Hepatocyte (in vitro differentiated cells): Measurements from ENCODE around the gene HIGD1A. TPM values are rescaled to one million over a fixed set of nuclear protein-coding genes. Genes with fewer than 3 reads are reported as not detected.

Experiments
- DNase-seq: peaks from one replicate; pipeline ENCODE4 v3.0.0-alpha.2; 2016; ENCODE audit warnings: low spot score
- H2AFZ ChIP-seq: fragments of 200-600 bp; sonication (generic); 2 replicates; pipeline ENCODE4 v1.6.0; 2016; ENCODE audit warnings: antibody characterized with exemption, mild to moderate bottlenecking
- H3K27ac ChIP-seq: fragments of 200-600 bp; sonication (generic); 2 replicates; pipeline ENCODE4 v1.5.1; 2016; ENCODE audit warnings: mild to moderate bottlenecking
- H3K27me3 ChIP-seq: fragments of 200-600 bp; sonication (generic); 2 replicates; pipeline ENCODE4 v1.6.1; 2016
- H3K36me3 ChIP-seq: fragments of 200-600 bp; sonication (generic); replicated peaks from 2 replicates; pipeline ENCODE4 v1.5.1; 2016; ENCODE audit warnings: low read depth; ENCODE audit not compliant: insufficient read depth
- H3K4me1 ChIP-seq: fragments of 200-600 bp; sonication (generic); 2 replicates; pipeline ENCODE4 v1.5.1; 2016; ENCODE audit warnings: mild to moderate bottlenecking, moderate library complexity; ENCODE audit not compliant: insufficient read depth
- H3K4me2 ChIP-seq: fragments of 200-600 bp; sonication (generic); 2 replicates; pipeline ENCODE4 v1.6.0; 2016
- H3K4me3 ChIP-seq: fragments of 200-600 bp; sonication (generic); 2 replicates; pipeline ENCODE4 v1.5.1; 2016; ENCODE audit warnings: mild to moderate bottlenecking
- H3K79me2 ChIP-seq: fragments of 200-600 bp; sonication (generic); 2 replicates; pipeline ENCODE4 v1.6.0; 2017; ENCODE audit warnings: mild to moderate bottlenecking
- H3K9me2 ChIP-seq: fragments of 200-600 bp; sonication (generic); replicated peaks from 2 replicates; pipeline ENCODE4 v1.6.0; 2017; ENCODE audit warnings: mild to moderate bottlenecking; ENCODE audit not compliant: insufficient read depth
- H3K9me3 ChIP-seq: fragments of 200-600 bp; sonication (generic); 2 replicates; pipeline ENCODE4 v1.5.1; 2016; ENCODE audit warnings: low read depth, mild to moderate bottlenecking
- H4K20me1 ChIP-seq: fragments of 200-600 bp; sonication (generic); 2 replicates; pipeline ENCODE4 v1.6.0; 2016; ENCODE audit warnings: mild to moderate bottlenecking; ENCODE audit not compliant: insufficient read depth, poor library complexity, severe bottlenecking
- EZH2 ChIP-seq: fragments of 200-600 bp; sonication (generic); IDR thresholded peaks from 2 replicates; pipeline ENCODE4 v1.6.1; 2016; ENCODE audit warnings: antibody characterized with exemption, mild to moderate bottlenecking, borderline replicate concordance
- EZH2phosphoT487 ChIP-seq: fragments of 200-600 bp; sonication (generic); IDR thresholded peaks from one replicate; pipeline ENCODE4 v1.6.1; 2018; ENCODE audit warnings: antibody characterized with exemption, mild to moderate bottlenecking, low read depth, moderate library complexity; ENCODE audit not compliant: unreplicated experiment, severe bottlenecking
- WGBS: methylation state at CpG from one replicate; pipeline ENCODE4 v1.1.6; 2016; ENCODE audit warnings: low lambda C conversion rate; ENCODE audit errors: missing lambda C conversion rate; 5-methylcytosine and 5-hydroxymethylcytosine counted together
- polyA plus RNA-seq: library from polyadenylated mRNA; unstranded; fragments of >200 nt; fragmentation: Nextera tagmentation; extraction: Ambion mirVana; gene quantifications from 2 replicates; pipeline ENCODE4 v1.2.1, GENCODE V29; 2016
- total RNA-seq: library from RNA; depleted of rRNA; stranded (reverse); fragments of >200 nt; gene quantifications from 2 replicates; pipeline ENCODE4 v1.2.3, GENCODE V29; 2014
- TF ChIP-seq, protein P1 (sequence below): fragments of 200-600 bp; sonication (generic); IDR thresholded peaks from 2 replicates; pipeline ENCODE4 v1.5.1; 2016; ENCODE audit warnings: antibody characterized with exemption, mild to moderate bottlenecking; ENCODE audit not compliant: poor library complexity

The HIGD1A gene
- total and polyA plus RNA-seq, 2 experiments from 2014 or later: 218 to 252 TPM

DNA sequence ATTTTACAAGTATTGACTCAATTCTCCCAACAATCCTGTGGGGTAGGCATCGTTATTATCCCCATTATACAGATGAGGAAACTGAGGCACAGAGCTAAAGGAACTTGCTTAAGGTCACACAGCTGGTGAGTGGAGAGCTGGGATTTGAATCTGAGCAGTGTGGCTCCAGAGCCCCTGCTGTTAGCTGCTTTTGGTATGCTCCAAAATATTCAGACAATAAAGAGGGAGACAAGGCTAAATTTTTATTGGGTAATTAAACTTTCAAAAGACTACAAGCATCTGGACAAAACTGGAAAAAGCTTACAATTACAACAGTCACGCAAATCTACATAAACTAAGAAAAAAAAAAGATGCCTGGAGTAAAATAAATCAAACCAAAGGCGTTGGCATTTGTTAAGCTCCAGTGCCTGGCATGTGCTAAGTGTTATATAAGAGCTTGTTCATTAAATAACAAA is 59.0 kb downstream of the HIGD1A start:
- Histone ChIP-seq H3K9me2 (no peaks in the 10 kb centered on the region), H3K9me3 (no peaks in the 10 kb centered on the region), H3K36me3 (no peaks in the 10 kb centered on the region), H3K4me3 (no peak overlapping the region), H3K27me3 (no peaks in the 10 kb centered on the region), H3K27ac (peak overlapping the region; percentile 93), H3K79me2 (no peaks in the 10 kb centered on the region), H4K20me1 (no peaks in the 10 kb centered on the region), H3K4me1 (peaks cover 23% of the 10 kb centered on the region), H2AFZ (no peak overlapping the region), H3K4me2 (no peak overlapping the region)
- DNase-seq: no peak
- 73% methylated on average over 3 of the region's 3 CpGs for WGBS
- TF ChIP-seq EZH2phosphoT487 (no peak), EZH2 (no peak)
- TF ChIP-seq, protein P1, sequence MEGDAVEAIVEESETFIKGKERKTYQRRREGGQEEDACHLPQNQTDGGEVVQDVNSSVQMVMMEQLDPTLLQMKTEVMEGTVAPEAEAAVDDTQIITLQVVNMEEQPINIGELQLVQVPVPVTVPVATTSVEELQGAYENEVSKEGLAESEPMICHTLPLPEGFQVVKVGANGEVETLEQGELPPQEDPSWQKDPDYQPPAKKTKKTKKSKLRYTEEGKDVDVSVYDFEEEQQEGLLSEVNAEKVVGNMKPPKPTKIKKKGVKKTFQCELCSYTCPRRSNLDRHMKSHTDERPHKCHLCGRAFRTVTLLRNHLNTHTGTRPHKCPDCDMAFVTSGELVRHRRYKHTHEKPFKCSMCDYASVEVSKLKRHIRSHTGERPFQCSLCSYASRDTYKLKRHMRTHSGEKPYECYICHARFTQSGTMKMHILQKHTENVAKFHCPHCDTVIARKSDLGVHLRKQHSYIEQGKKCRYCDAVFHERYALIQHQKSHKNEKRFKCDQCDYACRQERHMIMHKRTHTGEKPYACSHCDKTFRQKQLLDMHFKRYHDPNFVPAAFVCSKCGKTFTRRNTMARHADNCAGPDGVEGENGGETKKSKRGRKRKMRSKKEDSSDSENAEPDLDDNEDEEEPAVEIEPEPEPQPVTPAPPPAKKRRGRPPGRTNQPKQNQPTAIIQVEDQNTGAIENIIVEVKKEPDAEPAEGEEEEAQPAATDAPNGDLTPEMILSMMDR: no peak

DNA sequence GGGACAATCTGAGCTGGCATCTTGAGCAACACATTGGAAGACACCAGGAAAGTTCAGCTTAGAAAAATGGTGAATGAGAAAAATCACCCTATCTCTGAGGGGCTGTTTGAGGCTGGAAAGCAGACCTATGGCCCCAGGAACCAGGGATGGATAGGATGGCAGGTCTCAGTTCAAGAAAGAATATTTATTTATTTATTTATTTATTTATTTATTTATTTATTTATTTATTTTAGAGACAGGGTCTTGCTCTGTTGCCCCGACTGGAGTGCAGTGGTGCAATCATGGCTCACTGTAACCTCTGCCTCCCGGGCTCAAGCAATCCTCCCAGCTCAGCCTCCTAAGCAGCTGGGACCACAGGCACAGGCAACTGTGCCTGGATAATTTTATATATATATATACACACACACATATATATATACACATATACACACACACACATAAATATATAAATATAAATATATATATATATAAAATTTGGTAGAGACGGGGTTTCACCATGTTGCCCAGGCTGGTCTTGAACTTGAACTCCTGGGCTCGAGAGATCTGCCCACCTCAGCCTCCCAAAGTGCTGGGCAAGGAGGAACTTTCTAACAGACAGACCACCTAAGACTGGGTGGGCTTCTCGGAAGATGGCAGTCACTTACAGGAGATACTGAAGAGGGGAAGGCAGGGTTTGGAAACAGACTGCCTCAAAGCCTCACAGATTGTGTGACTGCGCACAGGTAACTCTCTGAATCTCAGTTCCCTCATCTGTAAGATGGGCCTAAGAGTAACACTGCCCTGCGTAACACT is 60.9 kb downstream of the HIGD1A start:
- no peaks in the 10 kb centered on the region for H3K9me3 ChIP-seq
- H2AFZ ChIP-seq: no peak overlapping the region
- H3K36me3 ChIP-seq: no peaks in the 10 kb centered on the region
- H3K4me1 ChIP-seq: peaks cover 19% of the 10 kb centered on the region
- no peak overlapping the region for H3K4me3 ChIP-seq
- no peaks in the 10 kb centered on the region for H3K79me2 ChIP-seq
- WGBS: 92% methylated on average over 7 of the region's 7 CpGs
- H4K20me1 ChIP-seq: no peaks in the 10 kb centered on the region
- no peak overlapping the region for H3K4me2 ChIP-seq
- no peak for DNase-seq
- TF ChIP-seq, protein P1: no peak
- no peak for TF ChIP-seq EZH2
- no peak for TF ChIP-seq EZH2phosphoT487
- H3K27ac ChIP-seq: no peak overlapping the region
- no peaks in the 10 kb centered on the region for H3K9me2 ChIP-seq
- no peaks in the 10 kb centered on the region for H3K27me3 ChIP-seq

DNA sequence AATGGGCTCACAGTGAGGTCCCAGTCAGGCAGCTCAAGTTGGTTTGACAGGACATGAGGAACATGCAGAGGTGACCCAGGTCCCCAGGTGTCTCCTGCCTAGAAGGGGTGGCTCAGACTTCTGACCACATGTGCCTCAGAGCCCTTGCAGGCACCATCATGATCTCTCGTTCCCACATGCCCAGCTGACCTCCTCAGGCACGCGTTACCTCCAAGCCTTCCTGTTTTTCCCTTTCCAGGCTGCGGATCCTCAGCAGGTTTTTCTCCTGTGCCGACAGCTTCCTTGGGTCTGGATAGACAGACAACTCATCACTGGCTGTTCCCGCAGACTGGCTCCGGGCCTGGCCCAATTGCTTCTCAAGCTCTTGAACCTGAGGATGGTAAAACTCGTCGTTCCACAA is 61.6 kb downstream of the HIGD1A start:
- Histone ChIP-seq H3K4me3 (no peak overlapping the region), H3K9me2 (no peaks in the 10 kb centered on the region), H3K27me3 (no peaks in the 10 kb centered on the region), H4K20me1 (no peaks in the 10 kb centered on the region), H3K79me2 (no peaks in the 10 kb centered on the region), H3K4me2 (no peak overlapping the region), H3K4me1 (peaks cover 19% of the 10 kb centered on the region), H3K36me3 (no peaks in the 10 kb centered on the region), H3K27ac (no peak overlapping the region), H3K9me3 (no peaks in the 10 kb centered on the region), H2AFZ (no peak overlapping the region)
- DNase-seq: no peak
- TF ChIP-seq, protein P1: no peak
- TF ChIP-seq EZH2: no peak
- TF ChIP-seq EZH2phosphoT487: no peak
- WGBS: 94% methylated on average over 9 of the region's 9 CpGs
